ENCODE data around the gene LPP. TPM values are rescaled to one million over a fixed set of nuclear protein-coding genes. Genes with fewer than 3 reads are reported as not detected.
A peak's percentile ranks its signal among the peaks of the same experiment; 100 is the strongest.

LPP gene
- total RNA-seq, 4 donors from 2014 or later, result 56.0 to 65.7 (median 58.1) TPM

GRCh38 chr3:188469228-188469885, 315.4 kb downstream of the LPP start:
- intact Hi-C loops (cut with DNase I; ENCODE audit: low total_unique reads) (no loop called here), in situ Hi-C loops (cut with MboI; ENCODE audit: low sequenced_read_pairs in 4 of 4) (loop anchor here in 1 of 4 donors (25.0 kb wide), 1 partner anchor 668 kb away; no protein-coding TSS in a partner anchor)
- DNase-seq (peak; percentile 32 to 62), ATAC-seq (peak; percentile 67 to 69)
- Histone ChIP-seq H3K4me1 (peaks cover 38 to 43% of the 10 kb centered on the region in 2 donors), H3K36me3 (no peaks in the 10 kb centered on the region), H3K4me3 (no peak overlapping the region), H3K9me3 (no peaks in the 10 kb centered on the region), H3K27me3 (no peaks in the 10 kb centered on the region), H3K27ac (peak overlapping the region; percentile 56 to 70 (median 57))
- TF ChIP-seq POLR2A (IDR thresholded peaks at IDR 0.05), result no peak
- TF ChIP-seq CTCF (IDR thresholded peaks at IDR 0.05 in 4 of 5, conservative IDR thresholded peaks at IDR 0.05 in 1 of 5), result no peak

GRCh38 chr3:188470508-188471130, 316.7 kb downstream of the LPP start:
- in situ Hi-C loops (cut with MboI; ENCODE audit: low sequenced_read_pairs in 4 of 4) (loop anchor here in 1 of 4 donors (25.0 kb wide), 1 partner anchor 667 kb away; no protein-coding TSS in a partner anchor), intact Hi-C loops (cut with DNase I; ENCODE audit: low total_unique reads) (loop anchor here (5.0 kb wide), 1 partner anchor 482 kb away; no protein-coding TSS in a partner anchor)
- ATAC-seq (no peak), DNase-seq (no peak)
- no peak overlapping the region for H3K4me3 ChIP-seq
- peaks cover 39 to 43% of the 10 kb centered on the region in 2 donors for H3K4me1 ChIP-seq
- no peaks in the 10 kb centered on the region for H3K9me3 ChIP-seq
- TF ChIP-seq CTCF (IDR thresholded peaks at IDR 0.05 in 4 of 5, conservative IDR thresholded peaks at IDR 0.05 in 1 of 5), result no peak
- H3K36me3 ChIP-seq, result no peaks in the 10 kb centered on the region
- no peaks in the 10 kb centered on the region for H3K27me3 ChIP-seq
- peak overlapping the region; percentile 24 to 56 (median 42) for H3K27ac ChIP-seq

GRCh38 chr3:188471723-188472122, 317.8 kb downstream of the LPP start:
- DNase-seq, result no peak
- Histone ChIP-seq H3K27ac (peak overlapping the region; percentile 4 to 56 (median 28)), H3K36me3 (no peaks in the 10 kb centered on the region), H3K4me1 (peaks cover 46 to 50% of the 10 kb centered on the region in 2 donors), H3K4me3 (no peak overlapping the region), H3K9me3 (no peaks in the 10 kb centered on the region), H3K27me3 (no peaks in the 10 kb centered on the region)
- no peak for ATAC-seq
- in situ Hi-C loops (cut with MboI; ENCODE audit: low sequenced_read_pairs in 4 of 4) (loop anchor here in 1 of 4 donors (25.0 kb wide), 1 partner anchor 666 kb away; no protein-coding TSS in a partner anchor), intact Hi-C loops (cut with DNase I; ENCODE audit: low total_unique reads) (loop anchor here (5.0 kb wide), 1 partner anchor 481 kb away; no protein-coding TSS in a partner anchor)
- TF ChIP-seq POLR2A (IDR thresholded peaks at IDR 0.05) (no peak), CTCF (IDR thresholded peaks at IDR 0.05 in 4 of 5, conservative IDR thresholded peaks at IDR 0.05 in 1 of 5) (no peak)

GRCh38 chr3:188472336-188472735, 318.4 kb downstream of the LPP start:
- DNase-seq (no peak), ATAC-seq (no peak)
- H3K27ac ChIP-seq, result peak overlapping the region; percentile 4 to 56 (median 28)
- in situ Hi-C loops (cut with MboI; ENCODE audit: low sequenced_read_pairs in 4 of 4) (loop anchor here in 1 of 4 donors (25.0 kb wide), 1 partner anchor 665 kb away; no protein-coding TSS in a partner anchor), intact Hi-C loops (cut with DNase I; ENCODE audit: low total_unique reads) (loop anchor here (5.0 kb wide), 1 partner anchor 480 kb away; no protein-coding TSS in a partner anchor)
- no peaks in the 10 kb centered on the region for H3K27me3 ChIP-seq
- no peak for TF ChIP-seq POLR2A (IDR thresholded peaks at IDR 0.05)
- no peak for TF ChIP-seq CTCF (IDR thresholded peaks at IDR 0.05 in 4 of 5, conservative IDR thresholded peaks at IDR 0.05 in 1 of 5)
- no peaks in the 10 kb centered on the region for H3K9me3 ChIP-seq
- no peaks in the 10 kb centered on the region for H3K36me3 ChIP-seq
- no peak overlapping the region for H3K4me3 ChIP-seq
- peaks cover 52 to 54% of the 10 kb centered on the region in 2 donors for H3K4me1 ChIP-seq

Data from gastrocnemius medialis (tissue), 4 donors.